ENCODE measurements around the gene TUBB.
"Not testable (repeated sequence)": the region's sequence is repeated elsewhere in the genome, so short reads cannot be mapped to it uniquely, and the experiment has no call there.

The TUBB gene

DNA sequence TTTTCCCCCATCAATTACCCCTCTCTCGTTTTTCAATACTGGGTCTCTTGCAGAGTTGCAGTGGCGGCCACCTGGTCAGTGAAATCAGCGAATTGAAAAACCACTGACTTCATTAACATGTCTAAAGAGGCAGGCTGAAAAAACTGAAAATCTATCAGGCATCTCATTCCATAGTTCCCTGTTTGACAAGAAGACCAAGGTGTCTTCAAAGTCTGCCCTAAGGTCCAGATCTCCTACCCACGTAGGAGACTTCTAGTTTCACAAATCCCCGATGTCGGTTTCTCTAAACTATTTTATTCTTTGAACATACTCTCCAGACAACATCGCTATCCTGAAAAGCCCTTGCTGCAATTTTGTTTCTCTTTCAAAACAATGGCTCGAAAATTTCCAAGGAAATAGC, 796 bp upstream of the TUBB start:
- no peak for DNase-seq

DNA sequence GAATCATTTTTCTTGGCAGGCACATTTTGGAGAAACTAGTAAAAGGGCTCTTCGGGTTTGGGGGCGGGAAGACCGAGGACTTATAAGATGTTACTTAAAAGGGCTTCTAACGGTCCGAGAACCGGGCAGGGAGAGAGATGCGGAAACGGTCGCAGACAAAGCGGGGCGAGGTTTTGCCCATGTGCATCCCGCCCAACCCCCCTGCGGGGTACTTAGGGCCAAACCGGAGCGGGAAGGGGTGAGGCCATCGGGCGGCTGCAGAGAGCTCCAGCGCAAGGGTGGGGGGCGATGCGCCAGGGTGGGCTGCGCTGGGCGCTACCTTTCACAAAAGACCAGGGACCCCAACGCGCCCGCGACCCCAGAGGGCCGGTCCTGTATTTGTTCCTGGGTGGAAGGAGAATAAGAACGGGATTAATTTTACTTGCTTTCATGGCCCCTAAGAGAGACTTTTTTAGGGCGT, 616 bp downstream of the TUBB start:
- peak; percentile 65 to 80 (median 71) for DNase-seq

DNA sequence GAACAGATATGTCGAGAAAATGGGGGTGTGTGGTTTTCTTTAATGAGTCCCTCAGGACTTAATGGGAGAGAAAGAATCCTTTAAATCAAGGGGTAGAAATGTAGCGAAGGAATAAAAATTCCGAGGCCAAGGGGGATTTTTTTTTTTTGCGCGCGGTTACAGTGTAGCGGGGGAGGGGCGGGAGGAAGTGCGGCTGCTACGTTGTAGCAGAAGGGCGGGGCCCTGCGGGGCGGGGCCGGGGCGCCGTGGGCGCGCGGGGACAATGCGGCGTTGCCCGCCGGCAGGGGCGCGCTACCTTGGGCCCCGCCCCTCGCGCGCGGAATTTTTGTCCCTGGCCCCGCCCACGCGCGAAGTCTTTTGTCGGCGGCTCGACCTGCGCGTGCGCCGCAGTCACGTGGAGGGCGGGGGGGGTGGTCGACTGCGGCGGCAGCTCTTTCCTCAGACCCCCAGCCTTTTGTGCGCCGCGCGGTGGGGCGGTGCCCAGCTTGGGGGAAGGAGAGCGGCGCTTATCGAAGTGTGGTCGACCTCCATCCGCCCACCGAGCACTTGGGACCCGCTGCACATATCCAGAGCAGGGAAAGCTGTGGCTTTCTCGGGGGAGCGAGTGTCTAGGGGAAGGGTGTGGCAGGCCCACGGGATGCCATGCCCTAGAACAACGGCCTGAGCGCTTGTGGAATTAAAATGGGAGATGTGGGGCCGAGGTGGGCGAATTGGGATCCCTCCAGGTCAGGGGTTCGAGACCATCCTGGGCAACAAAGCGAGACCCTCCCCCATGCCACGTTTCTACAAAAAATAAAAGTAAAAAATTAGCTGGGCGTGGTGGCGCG, 1.3 kb downstream of the TUBB start:
- peak; percentile 99 to 100 (median 100) for DNase-seq

DNA sequence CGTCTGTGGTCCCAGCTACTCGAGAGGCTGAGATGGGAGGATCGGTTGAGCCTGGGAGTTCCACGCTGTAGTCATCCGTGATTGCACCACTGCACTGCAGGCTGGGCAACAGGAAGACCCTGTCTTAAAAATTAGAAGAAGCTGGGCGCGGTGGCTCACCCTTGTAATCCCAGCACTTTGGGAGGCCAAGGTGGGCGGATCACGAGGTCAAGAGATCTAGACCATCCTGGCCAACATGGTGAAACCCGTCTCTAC, 1.8 kb downstream of the TUBB start:
- peak; percentile 86 to 90 (median 88) for DNase-seq

DNA sequence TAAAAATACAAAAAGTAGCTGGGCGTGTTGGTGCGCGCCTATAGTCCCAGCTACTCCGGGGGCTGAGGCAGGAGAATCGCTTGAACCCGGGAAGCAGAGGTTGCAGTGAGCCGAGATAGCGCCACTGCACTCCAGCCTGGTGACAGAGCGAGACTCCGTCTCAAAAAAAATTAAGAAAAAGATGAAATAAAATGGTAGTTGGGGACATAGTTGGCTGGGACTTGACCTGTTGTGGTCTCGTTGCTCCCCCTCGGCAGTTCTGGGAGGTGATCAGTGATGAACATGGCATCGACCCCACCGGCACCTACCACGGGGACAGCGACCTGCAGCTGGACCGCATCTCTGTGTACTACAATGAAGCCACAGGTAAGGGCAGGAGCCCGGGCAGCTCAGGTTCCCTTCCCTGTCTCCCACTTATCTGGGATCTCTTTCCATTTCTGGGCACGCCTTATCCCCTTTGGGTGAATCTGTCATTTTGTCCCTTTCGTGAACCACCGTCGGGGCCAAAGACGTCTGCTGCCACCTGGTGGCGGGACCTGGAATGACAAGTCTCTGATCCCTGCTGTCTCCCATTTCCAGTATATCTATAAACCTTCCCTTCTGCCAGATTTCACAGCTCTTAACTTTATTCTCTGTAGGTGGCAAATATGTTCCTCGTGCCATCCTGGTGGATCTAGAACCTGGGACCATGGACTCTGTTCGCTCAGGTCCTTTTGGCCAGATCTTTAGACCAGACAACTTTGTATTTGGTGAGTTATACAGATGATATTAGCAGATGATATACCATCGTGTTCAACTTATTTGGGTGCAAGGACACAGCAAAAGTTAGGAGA, 2.3 kb downstream of the TUBB start:
- DNase-seq, result peak; percentile 88 to 91 (median 89)

DNA sequence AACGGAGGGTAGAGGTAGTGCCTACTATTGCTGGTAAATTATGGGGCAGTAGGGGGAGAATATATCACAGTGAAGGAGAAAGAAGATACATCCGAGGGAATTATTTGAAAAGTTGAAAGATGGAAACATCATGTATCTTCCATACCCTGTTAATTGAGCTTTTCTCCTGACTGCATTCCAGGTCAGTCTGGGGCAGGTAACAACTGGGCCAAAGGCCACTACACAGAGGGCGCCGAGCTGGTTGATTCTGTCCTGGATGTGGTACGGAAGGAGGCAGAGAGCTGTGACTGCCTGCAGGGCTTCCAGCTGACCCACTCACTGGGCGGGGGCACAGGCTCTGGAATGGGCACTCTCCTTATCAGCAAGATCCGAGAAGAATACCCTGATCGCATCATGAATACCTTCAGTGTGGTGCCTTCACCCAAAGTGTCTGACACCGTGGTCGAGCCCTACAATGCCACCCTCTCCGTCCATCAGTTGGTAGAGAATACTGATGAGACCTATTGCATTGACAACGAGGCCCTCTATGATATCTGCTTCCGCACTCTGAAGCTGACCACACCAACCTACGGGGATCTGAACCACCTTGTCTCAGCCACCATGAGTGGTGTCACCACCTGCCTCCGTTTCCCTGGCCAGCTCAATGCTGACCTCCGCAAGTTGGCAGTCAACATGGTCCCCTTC, 3.1 kb downstream of the TUBB start:
- not testable (repeated sequence) for DNase-seq

DNA sequence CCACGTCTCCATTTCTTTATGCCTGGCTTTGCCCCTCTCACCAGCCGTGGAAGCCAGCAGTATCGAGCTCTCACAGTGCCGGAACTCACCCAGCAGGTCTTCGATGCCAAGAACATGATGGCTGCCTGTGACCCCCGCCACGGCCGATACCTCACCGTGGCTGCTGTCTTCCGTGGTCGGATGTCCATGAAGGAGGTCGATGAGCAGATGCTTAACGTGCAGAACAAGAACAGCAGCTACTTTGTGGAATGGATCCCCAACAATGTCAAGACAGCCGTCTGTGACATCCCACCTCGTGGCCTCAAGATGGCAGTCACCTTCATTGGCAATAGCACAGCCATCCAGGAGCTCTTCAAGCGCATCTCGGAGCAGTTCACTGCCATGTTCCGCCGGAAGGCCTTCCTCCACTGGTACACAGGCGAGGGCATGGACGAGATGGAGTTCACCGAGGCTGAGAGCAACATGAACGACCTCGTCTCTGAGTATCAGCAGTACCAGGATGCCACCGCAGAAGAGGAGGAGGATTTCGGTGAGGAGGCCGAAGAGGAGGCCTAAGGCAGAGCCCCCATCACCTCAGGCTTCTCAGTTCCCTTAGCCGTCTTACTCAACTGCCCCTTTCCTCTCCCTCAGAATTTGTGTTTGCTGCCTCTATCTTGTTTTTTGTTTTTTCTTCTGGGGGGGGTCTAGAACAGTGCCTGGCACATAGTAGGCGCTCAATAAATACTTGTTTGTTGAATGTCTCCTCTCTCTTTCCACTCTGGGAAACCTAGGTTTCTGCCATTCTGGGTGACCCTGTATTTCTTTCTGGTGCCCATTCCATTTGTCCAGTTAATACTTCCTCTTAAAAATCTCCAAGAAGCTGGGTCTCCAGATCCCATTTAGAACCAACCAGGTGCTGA, 3.9 kb downstream of the TUBB start:
- not testable (repeated sequence) for DNase-seq

DNA sequence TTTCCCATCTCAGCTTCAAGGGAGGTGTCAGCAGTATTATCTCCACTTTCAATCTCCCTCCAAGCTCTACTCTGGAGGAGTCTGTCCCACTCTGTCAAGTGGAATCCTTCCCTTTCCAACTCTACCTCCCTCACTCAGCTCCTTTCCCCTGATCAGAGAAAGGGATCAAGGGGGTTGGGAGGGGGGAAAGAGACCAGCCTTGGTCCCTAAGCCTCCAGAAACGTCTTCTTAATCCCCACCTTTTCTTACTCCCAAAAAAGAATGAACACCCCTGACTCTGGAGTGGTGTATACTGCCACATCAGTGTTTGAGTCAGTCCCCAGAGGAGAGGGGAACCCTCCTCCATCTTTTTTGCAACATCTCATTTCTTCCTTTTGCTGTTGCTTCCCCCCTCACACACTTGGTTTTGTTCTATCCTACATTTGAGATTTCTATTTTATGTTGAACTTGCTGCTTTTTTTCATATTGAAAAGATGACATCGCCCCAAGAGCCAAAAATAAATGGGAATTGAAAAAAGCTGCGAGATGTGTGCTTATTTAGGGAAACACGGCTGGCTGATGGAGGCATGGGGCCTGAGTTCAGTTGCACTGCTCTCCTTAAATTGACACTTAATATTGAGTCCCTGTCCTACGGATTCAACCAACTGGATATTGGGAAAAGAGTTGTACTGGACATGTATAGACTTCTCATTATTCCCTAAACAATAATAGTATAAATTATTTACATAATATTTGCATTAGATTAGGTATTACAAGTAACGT, 4.9 kb downstream of the TUBB start:
- peak in 2 of 3 donors; percentile 48 to 58 for DNase-seq

DNA sequence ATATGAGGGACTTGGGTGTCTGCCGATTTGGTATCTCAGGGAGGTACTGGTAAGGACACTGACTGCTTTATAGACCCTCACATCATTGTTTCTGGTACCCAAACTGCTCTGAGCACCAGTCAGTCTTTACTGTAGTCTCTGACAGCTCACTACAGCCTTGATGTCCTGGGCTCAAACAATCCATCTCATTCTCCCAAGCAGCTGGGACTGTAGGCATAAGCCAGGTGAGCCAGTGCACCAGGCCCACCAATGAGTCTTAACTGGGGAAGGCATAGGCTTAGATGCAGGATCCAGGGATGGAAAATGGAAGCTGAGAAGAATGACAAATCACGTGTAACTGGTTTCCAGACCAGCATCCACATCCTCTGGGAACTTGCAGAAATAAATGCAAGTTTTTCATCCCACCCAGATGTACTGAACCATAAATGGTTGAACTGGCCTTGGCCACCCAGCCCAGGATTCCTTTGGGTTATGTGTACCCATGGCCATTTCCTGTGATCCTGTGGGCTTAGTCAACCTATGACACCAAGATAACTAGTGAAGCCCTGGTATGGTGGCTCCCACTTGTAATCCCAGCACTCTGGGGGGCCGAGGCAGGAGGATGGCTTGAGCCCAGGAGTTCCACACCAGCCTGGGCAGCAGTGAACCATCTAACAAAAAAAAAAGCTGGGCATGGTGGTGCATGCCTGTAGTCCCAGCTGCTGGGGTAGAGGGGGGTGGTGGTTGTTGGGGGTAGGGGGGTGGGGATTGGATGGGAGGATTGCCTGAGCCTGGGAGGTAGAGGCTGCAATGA, 5.8 kb downstream of the TUBB start:
- DNase-seq, result no peak

DNA sequence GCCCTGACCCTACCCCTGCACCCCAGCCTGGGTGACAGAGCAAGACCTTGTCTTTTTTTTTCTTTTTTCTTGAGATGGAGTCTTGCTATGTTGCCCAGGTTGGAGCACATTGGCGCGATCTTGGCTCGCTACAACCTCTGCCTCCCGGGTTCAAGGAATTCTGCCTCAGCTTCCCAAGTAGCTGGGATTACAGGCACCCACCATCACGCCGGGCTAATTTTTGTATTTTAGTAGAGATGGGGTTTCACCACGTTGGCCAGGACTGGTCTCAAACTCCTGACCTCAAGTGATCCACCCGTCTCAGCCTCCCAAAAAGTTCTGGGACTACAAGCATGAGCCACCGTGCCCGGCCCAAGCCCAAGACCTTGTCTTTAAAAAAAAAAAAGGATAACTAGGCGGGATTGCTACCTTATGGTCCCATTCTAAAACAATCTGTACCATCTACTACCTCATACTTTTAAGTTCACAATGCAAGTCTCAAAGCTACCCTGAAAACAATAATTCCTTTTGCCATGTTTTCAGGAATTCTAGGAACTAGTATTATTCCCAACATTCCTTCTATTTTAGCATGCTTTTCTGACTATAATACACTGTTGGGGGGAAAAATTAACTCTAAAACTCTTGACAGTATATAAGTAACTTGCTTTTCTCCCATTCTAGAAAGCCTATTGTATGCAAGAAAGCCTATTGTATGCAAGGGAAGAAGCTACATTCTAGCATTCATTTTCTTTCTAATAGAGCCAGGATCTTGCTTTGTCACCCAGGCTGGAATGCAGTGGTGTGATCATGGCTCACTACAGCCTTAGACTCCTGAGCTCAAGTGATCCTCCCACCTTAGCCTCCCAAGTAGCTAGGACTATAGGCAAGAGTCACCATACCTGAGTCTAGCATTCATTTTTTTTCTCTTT, 6.6 kb downstream of the TUBB start:
- no peak for DNase-seq

DNA sequence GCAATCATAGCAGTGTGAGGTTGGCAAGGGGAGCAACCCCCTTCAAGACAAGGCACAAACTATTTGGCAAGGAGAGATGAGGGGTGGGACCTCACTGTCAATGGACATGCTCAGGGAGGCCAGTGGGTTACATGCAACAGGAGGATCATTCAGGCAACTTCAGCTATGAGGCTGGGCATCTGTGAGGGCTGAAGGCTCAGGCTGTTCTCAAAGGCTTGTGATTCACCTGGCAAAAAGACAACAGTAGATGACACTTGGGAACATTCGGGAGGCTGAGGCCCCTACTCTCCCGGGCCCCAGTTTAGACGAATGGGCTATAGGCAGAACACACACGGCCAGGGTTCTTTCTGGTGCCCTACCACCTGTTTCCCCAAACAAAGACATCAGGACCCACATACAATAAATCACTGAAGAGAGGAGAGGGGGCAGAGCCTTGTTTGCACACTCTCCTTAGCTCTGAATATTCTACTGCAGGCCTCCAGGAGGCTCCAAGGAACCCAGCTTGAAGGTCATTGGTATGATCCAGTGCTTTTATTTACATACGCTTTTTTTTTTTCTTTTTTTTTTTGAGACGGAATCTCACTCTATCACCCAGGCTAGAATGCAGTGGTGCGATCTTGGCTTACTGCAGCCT, 7.9 kb downstream of the TUBB start:
- DNase-seq, result no peak

DNA sequence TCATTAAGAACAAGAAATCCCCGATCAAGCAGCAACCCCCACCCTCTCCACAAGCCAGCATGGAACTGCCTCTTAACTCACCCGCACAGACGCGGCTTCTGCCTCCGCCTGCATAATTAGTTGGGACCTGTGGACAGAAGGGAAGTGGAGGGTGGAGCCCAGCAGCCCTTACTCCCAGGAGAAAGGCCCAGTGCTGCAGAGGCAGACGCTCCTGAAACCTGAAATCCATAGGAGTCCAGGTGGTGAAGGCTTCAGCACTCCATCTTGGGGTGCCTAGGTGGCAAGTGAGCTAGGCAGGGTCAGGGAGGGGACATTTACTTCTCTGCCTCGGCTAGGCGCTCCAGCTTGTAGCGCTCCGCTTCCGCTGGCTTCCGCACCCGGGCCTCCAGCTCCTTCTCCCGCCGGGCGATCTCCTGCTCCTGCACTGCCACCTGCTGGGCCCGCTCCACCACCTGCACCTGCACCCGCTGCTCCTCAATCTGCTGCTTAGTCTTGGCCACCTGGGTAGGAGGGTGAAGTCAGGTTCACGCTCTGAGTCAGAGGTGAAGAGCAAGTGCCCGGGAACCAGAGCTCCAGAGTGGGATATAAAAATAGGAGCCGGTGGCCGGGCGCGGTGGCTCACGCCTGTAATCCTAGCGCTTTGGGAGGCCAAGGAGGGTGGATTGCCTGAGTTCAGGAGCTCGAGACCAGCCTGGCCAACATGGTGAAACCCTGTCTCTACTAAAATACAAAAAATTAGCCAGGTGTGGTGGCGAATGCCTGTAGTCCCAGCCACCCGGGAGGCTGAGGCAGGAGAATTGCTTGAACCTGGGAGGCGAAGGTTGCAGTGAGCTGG, 10.7 kb downstream of the TUBB start:
- peak; percentile 68 to 80 (median 70) for DNase-seq

DNA sequence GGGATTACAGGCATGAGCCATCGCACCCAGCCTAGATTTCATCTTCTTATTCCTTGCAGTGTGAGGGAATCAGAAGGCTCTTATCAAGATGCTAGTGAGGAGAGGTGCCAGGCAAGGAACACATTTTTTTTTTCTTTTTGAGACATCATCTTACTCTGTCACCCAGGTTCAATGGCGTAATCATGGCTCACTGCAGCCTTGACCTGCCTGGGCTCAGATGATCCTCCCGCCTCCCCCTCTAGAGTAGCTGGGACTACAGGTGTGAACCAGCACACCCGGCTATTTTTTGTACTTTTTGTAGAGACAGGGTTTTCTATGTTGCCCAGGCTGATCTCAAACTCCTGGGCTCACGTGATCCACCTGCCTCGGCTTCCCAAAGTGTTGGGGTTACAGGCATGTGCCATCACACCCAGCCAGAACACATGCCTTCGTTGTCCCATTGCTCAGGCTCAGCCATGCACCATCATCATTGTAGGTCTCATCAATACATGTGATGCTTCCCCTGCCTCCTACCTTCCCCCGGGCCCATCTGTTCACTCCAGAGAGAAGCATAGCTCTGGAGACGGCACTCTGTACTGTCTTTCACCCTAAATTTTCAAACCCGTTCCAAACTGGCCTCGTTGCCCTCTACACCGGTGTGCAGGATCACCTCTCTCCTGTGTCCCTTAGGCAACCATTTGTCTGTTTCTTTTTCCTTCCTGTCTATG, 12.2 kb downstream of the TUBB start:
- no peak for DNase-seq

DNA sequence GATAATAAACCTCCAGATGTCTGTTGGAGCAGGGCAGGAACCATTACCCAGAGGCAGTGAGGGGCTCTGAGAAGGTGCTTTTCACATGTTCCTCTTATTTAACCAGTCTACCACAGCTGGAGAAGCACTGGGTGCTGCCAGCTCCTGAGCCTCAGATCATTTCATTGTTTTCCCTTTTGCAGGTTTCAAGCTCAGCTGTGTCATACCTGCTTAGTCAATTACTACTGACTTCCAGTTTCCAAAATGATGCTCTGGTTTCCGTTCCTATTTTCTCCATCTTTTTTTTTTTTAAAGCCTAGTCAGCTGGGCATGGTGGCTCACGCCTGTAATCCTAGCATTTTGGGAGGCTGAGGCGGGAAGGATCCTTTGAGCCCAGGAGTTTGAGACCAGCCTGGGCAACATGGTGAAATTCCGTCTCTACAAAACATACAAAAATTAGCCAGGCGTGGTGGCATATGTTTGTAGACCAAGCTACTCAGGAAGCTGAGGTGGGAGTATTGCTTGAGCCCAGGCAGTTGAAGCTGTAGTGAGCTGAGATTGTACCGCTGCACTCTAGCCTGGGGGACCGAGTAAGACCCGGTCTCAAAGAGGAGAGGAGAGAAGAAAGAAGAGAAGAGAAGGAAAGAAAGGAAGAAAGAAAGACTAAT, 15.6 kb downstream of the TUBB start:
- peak; percentile 37 to 69 (median 56) for DNase-seq

DNA sequence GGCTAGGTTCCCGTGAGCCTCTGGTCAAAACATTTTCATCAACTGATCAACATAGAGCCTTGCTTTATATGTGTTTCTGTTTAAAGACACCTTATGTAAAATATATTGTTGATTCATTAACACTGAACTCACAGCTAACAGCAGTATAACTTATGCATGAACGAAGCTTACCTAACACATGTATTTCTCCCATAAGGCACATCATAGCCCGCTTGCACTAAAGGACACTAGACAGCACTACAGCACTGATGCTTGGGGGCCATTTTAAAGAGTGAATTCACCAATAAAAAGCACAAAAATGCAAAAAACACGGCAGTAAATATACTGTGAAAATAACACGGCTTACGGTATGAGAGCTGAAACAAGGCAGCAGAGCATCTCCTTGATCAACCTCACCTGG, 18.4 kb downstream of the TUBB start:
- peak in 1 of 3 donors; percentile 61 for DNase-seq

DNA sequence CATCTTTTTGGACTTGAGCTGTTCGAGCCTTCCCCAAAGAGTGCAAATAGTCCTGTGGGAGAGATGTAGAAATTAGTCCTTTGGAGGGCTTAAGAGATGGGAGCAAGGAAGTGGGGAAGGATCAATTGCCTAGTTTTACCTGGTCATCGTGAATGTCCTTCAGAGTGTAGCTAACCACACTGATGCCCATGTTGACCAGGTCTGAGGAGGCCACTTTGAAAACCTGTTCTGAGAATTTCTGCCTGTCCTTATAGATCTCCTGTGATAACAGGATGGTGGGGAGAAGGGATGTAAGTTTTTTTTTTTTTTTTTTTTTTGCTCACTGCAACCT, 20.4 kb downstream of the TUBB start:
- DNase-seq, result peak in 1 of 3 donors; percentile 61

Measured in suppressor macrophage treated with lipopolysaccharide for 1 hour (primary cell).